ENCODE results near the gene FAM114A1. TPM values are rescaled to one million over a fixed set of nuclear protein-coding genes. Genes with fewer than 3 reads are reported as not detected.

Gene FAM114A1
- total RNA-seq, 1 donor from 2014 or later = 41.6 TPM

GRCh38 chr4:38891051-38891983 is 23.7 kb downstream of the FAM114A1 start:
- ATAC-seq (no peak), DNase-seq (no peak)

GRCh38 chr4:38894322-38894982 is 26.8 kb downstream of the FAM114A1 start:
- no peak for TF ChIP-seq CTCF (IDR thresholded peaks at IDR 0.05)
- DNase-seq (no peak), ATAC-seq (no peak)
- Histone ChIP-seq H3K4me1 (peaks cover 5% of the 10 kb centered on the region), H3K9me3 (no peaks in the 10 kb centered on the region), H3K36me3 (peaks cover 49% of the 10 kb centered on the region), H3K27ac (no peak overlapping the region), H3K27me3 (ENCODE audit: low read depth) (no peaks in the 10 kb centered on the region), H3K4me3 (no peak overlapping the region)
- intact Hi-C loops (cut with DNase I) = no loop called here

More at GRCh38 chr4:38891051-38891983, 23.7 kb downstream of the FAM114A1 start:
- no peak overlapping the region for H3K4me3 ChIP-seq
- intact Hi-C loops (cut with DNase I) = no loop called here
- H3K9me3 ChIP-seq = no peaks in the 10 kb centered on the region
- H3K36me3 ChIP-seq = peaks cover 33% of the 10 kb centered on the region
- H3K27me3 ChIP-seq (ENCODE audit: low read depth) = no peaks in the 10 kb centered on the region
- H3K27ac ChIP-seq = no peak overlapping the region
- TF ChIP-seq CTCF (IDR thresholded peaks at IDR 0.05) = no peak
- H3K4me1 ChIP-seq = peaks cover 15% of the 10 kb centered on the region

GRCh38 chr4:38896940-38897339 is 29.3 kb downstream of the FAM114A1 start:
- Histone ChIP-seq H3K4me1 (no peaks in the 10 kb centered on the region), H3K9me3 (no peaks in the 10 kb centered on the region), H3K27me3 (ENCODE audit: low read depth) (no peaks in the 10 kb centered on the region), H3K4me3 (no peak overlapping the region), H3K36me3 (peaks cover 52% of the 10 kb centered on the region), H3K27ac (no peak overlapping the region)
- TF ChIP-seq CTCF (IDR thresholded peaks at IDR 0.05) = no peak
- ATAC-seq (no peak), DNase-seq (no peak)
- intact Hi-C loops (cut with DNase I) = no loop called here

DNA sequence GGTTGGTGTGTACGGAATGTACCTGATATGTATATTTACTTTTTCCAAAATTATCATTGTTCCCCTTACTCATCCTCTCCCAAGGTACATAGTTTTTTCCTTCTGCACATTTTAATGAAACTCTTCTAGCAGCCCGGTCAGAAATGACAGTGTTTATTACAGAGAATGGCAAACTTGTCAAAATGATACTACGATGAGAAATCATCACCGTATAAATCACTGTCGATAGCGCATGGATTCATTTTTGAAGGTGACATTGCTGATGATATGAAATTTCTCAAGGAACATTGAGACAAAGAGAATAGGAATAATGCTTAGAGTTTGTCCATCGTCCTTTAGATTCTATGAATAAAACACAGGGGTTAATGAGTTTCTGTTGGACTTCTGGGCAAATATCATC is 30.6 kb downstream of the FAM114A1 start:
- no peak for ATAC-seq
- H3K36me3 ChIP-seq = peaks cover 39% of the 10 kb centered on the region
- TF ChIP-seq CTCF (IDR thresholded peaks at IDR 0.05) = no peak
- no peaks in the 10 kb centered on the region for H3K4me1 ChIP-seq
- H3K9me3 ChIP-seq = no peaks in the 10 kb centered on the region
- H3K4me3 ChIP-seq = no peak overlapping the region
- intact Hi-C loops (cut with DNase I) = no loop called here
- no peak overlapping the region for H3K27ac ChIP-seq
- DNase-seq = no peak
- H3K27me3 ChIP-seq (ENCODE audit: low read depth) = no peaks in the 10 kb centered on the region

- peaks cover 43% of the 10 kb centered on the region for H3K36me3 ChIP-seq
- H3K9me3 ChIP-seq = no peaks in the 10 kb centered on the region
- no peak overlapping the region for H3K4me3 ChIP-seq
- no peak for DNase-seq
- no peaks in the 10 kb centered on the region for H3K27me3 ChIP-seq (ENCODE audit: low read depth)
- no peak overlapping the region for H3K27ac ChIP-seq
- intact Hi-C loops (cut with DNase I) = no loop called here
- H3K4me1 ChIP-seq = no peaks in the 10 kb centered on the region
- no peak for ATAC-seq
- no peak for TF ChIP-seq CTCF (IDR thresholded peaks at IDR 0.05)
Observed at GRCh38 chr4:38902221-38902620, 34.6 kb downstream of the FAM114A1 start.

Measured in lower lobe of right lung (tissue), 2 donors.